CD4-positive, alpha-beta T cell treated with Interleukin-15 for 4 hours (primary cell): ENCODE results near the gene RPGR.

ENCODE experiments used
- DNase-seq: peaks from one replicate; pipeline ENCODE4 v3.0.0-alpha.2; 2020; ENCODE audit warnings: low spot score

RPGR gene

GRCh38 chrX:38327007-38327774, at the start of gene RPGR:
Gene RPGR (minus strand): TSS chrX:38327509. CDS start chrX:38327367, 142 bp downstream.
- DNase-seq: peak; percentile 92

- no peak for DNase-seq
Observed at GRCh38 chrX:38376747-38377146, 49.4 kb upstream of the RPGR start.

- no peak for DNase-seq
Observed at GRCh38 chrX:38375891-38376290, 48.6 kb upstream of the RPGR start.

GRCh38 chrX:38374431-38374830, 47.1 kb upstream of the RPGR start:
- no peak for DNase-seq

- DNase-seq: no peak
Observed at GRCh38 chrX:38371641-38372040, 44.3 kb upstream of the RPGR start.

GRCh38 chrX:38368774-38369173, 41.5 kb upstream of the RPGR start:
- DNase-seq: no peak

- no peak for DNase-seq
Observed at GRCh38 chrX:38365954-38366353, 38.6 kb upstream of the RPGR start.

GRCh38 chrX:38363046-38363445, 35.7 kb upstream of the RPGR start:
- no peak for DNase-seq

- DNase-seq: no peak
Observed at GRCh38 chrX:38357747-38358673, 30.7 kb upstream of the RPGR start.

- DNase-seq: no peak
Observed at GRCh38 chrX:38356401-38356800, 29.1 kb upstream of the RPGR start.

GRCh38 chrX:38352362-38352761, 25.1 kb upstream of the RPGR start, which contains the start of gene OTC:
Gene OTC (plus strand): TSS chrX:38352604. CDS start chrX:38352697, 93 bp downstream.
- no peak for DNase-seq

- DNase-seq: no peak
Observed at GRCh38 chrX:38351346-38351745, 24.0 kb upstream of the RPGR start.

- no peak for DNase-seq
Observed at GRCh38 chrX:38347136-38347535, 19.8 kb upstream of the RPGR start.

GRCh38 chrX:38346150-38346549, 18.8 kb upstream of the RPGR start:
- DNase-seq: no peak

- no peak for DNase-seq
Observed at GRCh38 chrX:38342853-38343778, 15.8 kb upstream of the RPGR start.

GRCh38 chrX:38341442-38341841, 14.1 kb upstream of the RPGR start:
- no peak for DNase-seq

- DNase-seq: no peak
Observed at GRCh38 chrX:38336538-38337240, 9.4 kb upstream of the RPGR start.

GRCh38 chrX:38335382-38335781, 8.1 kb upstream of the RPGR start:
- DNase-seq: no peak

- DNase-seq: no peak
Observed at GRCh38 chrX:38332505-38332904, 5.2 kb upstream of the RPGR start.

GRCh38 chrX:38327775-38328081, 419 bp upstream of the RPGR start:
- no peak for DNase-seq

- DNase-seq: no peak
Observed at GRCh38 chrX:38326086-38326485, 1.2 kb downstream of the RPGR start.
